ENCODE results near the gene FEM1C. TPM values are rescaled to one million over a fixed set of nuclear protein-coding genes. Genes with fewer than 3 reads are reported as not detected.

The FEM1C gene
- total RNA-seq, 1 experiment from 2014 or later: 16.8 TPM

- H3K79me2 ChIP-seq (ENCODE audit: low read length): no peaks in the 10 kb centered on the region
- H3K4me1 ChIP-seq (ENCODE audit: low read length): peaks cover 23% of the 10 kb centered on the region
- no peaks in the 10 kb centered on the region for H3K9me2 ChIP-seq (replicated peaks; ENCODE audit: insufficient read depth, low read length)
- H3K9me3 ChIP-seq (ENCODE audit: low read length): no peaks in the 10 kb centered on the region
- H3K36me3 ChIP-seq (ENCODE audit: insufficient read depth, low read length): no peaks in the 10 kb centered on the region; the same call in 1 of the 2 replicates
- no peaks in the 10 kb centered on the region; the same call in 1 of the 2 replicates for H4K20me1 ChIP-seq (ENCODE audit: insufficient read depth, low read depth, low read length)
- DNase-seq: no peak
- no peak overlapping the region for H3K27ac ChIP-seq (ENCODE audit: low read length)
- H3K27me3 ChIP-seq (ENCODE audit: low read length): no peaks in the 10 kb centered on the region
- H3K4me2 ChIP-seq (ENCODE audit: low read depth, low read length, poor library complexity, severe bottlenecking): no peak overlapping the region
- no peak overlapping the region for H2AFZ ChIP-seq (ENCODE audit: low read length)
- H3K4me3 ChIP-seq (ENCODE audit: low read length): no peak overlapping the region
- no peak overlapping the region for H3K9ac ChIP-seq (ENCODE audit: low read length)
Observed at GRCh38 chr5:115580941-115581340, 36.4 kb upstream of the FEM1C start.

DNA sequence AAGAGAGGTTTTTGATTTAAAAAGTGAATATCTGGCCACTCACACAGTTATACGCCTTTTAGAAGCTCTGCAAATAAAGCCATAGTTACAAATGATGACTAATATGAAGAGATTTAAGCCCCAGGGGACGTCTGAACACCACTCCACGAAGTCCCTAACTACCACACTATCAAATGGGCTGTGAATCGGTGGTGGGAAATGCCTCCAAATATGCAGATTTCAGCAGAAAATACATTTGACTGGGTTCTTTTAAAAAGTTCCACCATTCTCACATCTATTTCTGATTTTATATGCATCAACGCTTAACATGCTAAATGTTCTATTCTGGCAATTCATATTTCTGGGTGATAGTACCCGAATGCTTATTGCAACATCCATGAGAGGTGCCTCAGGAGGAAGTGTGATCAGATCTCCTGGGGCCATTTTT lies 35.2 kb upstream of the FEM1C start:
- Histone ChIP-seq H3K9ac (ENCODE audit: low read length) (no peak overlapping the region), H3K4me2 (ENCODE audit: low read depth, low read length, poor library complexity, severe bottlenecking) (peak overlapping the region; percentile 14), H3K9me2 (replicated peaks; ENCODE audit: insufficient read depth, low read length) (no peaks in the 10 kb centered on the region), H2AFZ (ENCODE audit: low read length) (no peak overlapping the region), H3K4me3 (ENCODE audit: low read length) (no peak overlapping the region), H3K79me2 (ENCODE audit: low read length) (no peaks in the 10 kb centered on the region), H4K20me1 (ENCODE audit: insufficient read depth, low read depth, low read length) (no peaks in the 10 kb centered on the region), H3K9me3 (ENCODE audit: low read length) (no peaks in the 10 kb centered on the region), H3K27me3 (ENCODE audit: low read length) (no peaks in the 10 kb centered on the region), H3K4me1 (ENCODE audit: low read length) (peaks cover 23% of the 10 kb centered on the region), H3K36me3 (ENCODE audit: insufficient read depth, low read length) (no peaks in the 10 kb centered on the region; the same call in 1 of the 2 replicates), H3K27ac (ENCODE audit: low read length) (no peak overlapping the region)
- peak; percentile 79 for DNase-seq

DNA sequence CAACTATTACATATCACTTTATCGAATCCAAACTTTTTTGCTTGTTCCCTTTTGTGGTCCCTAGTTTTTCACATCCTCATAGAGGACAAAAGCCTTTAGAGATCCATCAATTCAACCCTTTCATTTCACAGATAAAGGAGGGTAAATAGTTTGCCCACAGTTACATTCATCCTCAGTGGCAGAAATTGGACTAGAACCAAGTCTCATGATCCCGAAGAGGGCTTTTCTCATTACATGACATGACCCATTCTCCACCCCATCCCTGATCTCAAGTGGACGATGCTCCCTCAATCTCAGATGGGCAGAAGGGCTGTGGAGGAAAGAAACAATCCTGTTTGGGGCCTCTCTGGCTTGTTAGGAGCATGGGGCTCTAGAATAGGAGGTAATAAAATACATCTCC lies 34.6 kb upstream of the FEM1C start:
- no peaks in the 10 kb centered on the region for H3K27me3 ChIP-seq (ENCODE audit: low read length)
- no peaks in the 10 kb centered on the region for H4K20me1 ChIP-seq (ENCODE audit: insufficient read depth, low read depth, low read length)
- DNase-seq: no peak
- H3K9me3 ChIP-seq (ENCODE audit: low read length): no peaks in the 10 kb centered on the region
- H3K4me3 ChIP-seq (ENCODE audit: low read length): no peak overlapping the region
- no peaks in the 10 kb centered on the region for H3K9me2 ChIP-seq (replicated peaks; ENCODE audit: insufficient read depth, low read length)
- H3K9ac ChIP-seq (ENCODE audit: low read length): no peak overlapping the region
- no peaks in the 10 kb centered on the region; the same call in 1 of the 2 replicates for H3K36me3 ChIP-seq (ENCODE audit: insufficient read depth, low read length)
- no peaks in the 10 kb centered on the region for H3K79me2 ChIP-seq (ENCODE audit: low read length)
- no peak overlapping the region for H2AFZ ChIP-seq (ENCODE audit: low read length)
- H3K4me1 ChIP-seq (ENCODE audit: low read length): peaks cover 26% of the 10 kb centered on the region
- H3K4me2 ChIP-seq (ENCODE audit: low read depth, low read length, poor library complexity, severe bottlenecking): peak overlapping the region; percentile 14
- no peak overlapping the region for H3K27ac ChIP-seq (ENCODE audit: low read length)

GRCh38 chr5:115578657-115579056 lies 34.1 kb upstream of the FEM1C start:
- H3K27ac ChIP-seq (ENCODE audit: low read length): no peak overlapping the region
- H2AFZ ChIP-seq (ENCODE audit: low read length): no peak overlapping the region
- H3K27me3 ChIP-seq (ENCODE audit: low read length): no peaks in the 10 kb centered on the region
- no peaks in the 10 kb centered on the region for H4K20me1 ChIP-seq (ENCODE audit: insufficient read depth, low read depth, low read length)
- no peak overlapping the region for H3K4me3 ChIP-seq (ENCODE audit: low read length)
- peaks cover 28% of the 10 kb centered on the region for H3K4me1 ChIP-seq (ENCODE audit: low read length)
- H3K9me3 ChIP-seq (ENCODE audit: low read length): no peaks in the 10 kb centered on the region
- DNase-seq: peak; percentile 59
- H3K4me2 ChIP-seq (ENCODE audit: low read depth, low read length, poor library complexity, severe bottlenecking): no peak overlapping the region
- H3K9ac ChIP-seq (ENCODE audit: low read length): no peak overlapping the region
- no peaks in the 10 kb centered on the region; the same call in 1 of the 2 replicates for H3K36me3 ChIP-seq (ENCODE audit: insufficient read depth, low read length)
- H3K9me2 ChIP-seq (replicated peaks; ENCODE audit: insufficient read depth, low read length): no peaks in the 10 kb centered on the region
- no peaks in the 10 kb centered on the region for H3K79me2 ChIP-seq (ENCODE audit: low read length)

GRCh38 chr5:115577741-115578140 lies 33.2 kb upstream of the FEM1C start:
- Histone ChIP-seq H3K9me2 (replicated peaks; ENCODE audit: insufficient read depth, low read length) (no peaks in the 10 kb centered on the region), H3K36me3 (ENCODE audit: insufficient read depth, low read length) (no peaks in the 10 kb centered on the region; the same call in 1 of the 2 replicates), H3K9me3 (ENCODE audit: low read length) (no peaks in the 10 kb centered on the region), H4K20me1 (ENCODE audit: insufficient read depth, low read depth, low read length) (no peaks in the 10 kb centered on the region), H3K4me1 (ENCODE audit: low read length) (peaks cover 28% of the 10 kb centered on the region), H3K4me2 (ENCODE audit: low read depth, low read length, poor library complexity, severe bottlenecking) (no peak overlapping the region), H3K4me3 (ENCODE audit: low read length) (no peak overlapping the region), H3K79me2 (ENCODE audit: low read length) (no peaks in the 10 kb centered on the region), H3K9ac (ENCODE audit: low read length) (no peak overlapping the region), H3K27ac (ENCODE audit: low read length) (no peak overlapping the region), H2AFZ (ENCODE audit: low read length) (no peak overlapping the region), H3K27me3 (ENCODE audit: low read length) (no peaks in the 10 kb centered on the region)
- no peak for DNase-seq

DNA sequence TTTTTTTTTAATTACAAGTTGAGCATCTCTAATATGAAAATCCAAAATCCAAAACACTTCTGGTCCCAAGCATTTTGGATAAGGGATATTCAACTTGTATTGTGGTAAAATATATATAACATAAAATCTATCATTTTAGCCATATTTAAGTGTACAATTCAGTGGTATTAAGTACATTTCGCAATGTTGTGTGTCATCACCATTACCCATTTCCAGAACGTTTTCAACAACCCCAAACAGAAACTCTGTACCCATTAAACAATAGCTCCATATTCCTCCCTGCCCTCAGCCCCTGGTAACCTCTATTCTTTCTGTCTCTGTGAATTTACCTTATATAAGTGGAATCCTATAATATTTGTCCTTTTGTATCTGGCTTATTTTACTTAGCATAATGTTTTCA lies 32.8 kb upstream of the FEM1C start:
- Histone ChIP-seq H3K9me2 (replicated peaks; ENCODE audit: insufficient read depth, low read length) (no peaks in the 10 kb centered on the region), H3K4me1 (ENCODE audit: low read length) (peaks cover 28% of the 10 kb centered on the region), H3K36me3 (ENCODE audit: insufficient read depth, low read length) (no peaks in the 10 kb centered on the region; the same call in 1 of the 2 replicates), H3K4me3 (ENCODE audit: low read length) (no peak overlapping the region), H3K79me2 (ENCODE audit: low read length) (no peaks in the 10 kb centered on the region), H4K20me1 (ENCODE audit: insufficient read depth, low read depth, low read length) (no peaks in the 10 kb centered on the region), H3K27me3 (ENCODE audit: low read length) (no peaks in the 10 kb centered on the region), H3K9me3 (ENCODE audit: low read length) (no peaks in the 10 kb centered on the region), H2AFZ (ENCODE audit: low read length) (no peak overlapping the region), H3K9ac (ENCODE audit: low read length) (no peak overlapping the region), H3K4me2 (ENCODE audit: low read depth, low read length, poor library complexity, severe bottlenecking) (no peak overlapping the region), H3K27ac (ENCODE audit: low read length) (no peak overlapping the region)
- no peak for DNase-seq

- H3K4me1 ChIP-seq (ENCODE audit: low read length): peaks cover 25% of the 10 kb centered on the region
- no peak overlapping the region for H3K27ac ChIP-seq (ENCODE audit: low read length)
- no peaks in the 10 kb centered on the region for H3K27me3 ChIP-seq (ENCODE audit: low read length)
- H3K79me2 ChIP-seq (ENCODE audit: low read length): no peaks in the 10 kb centered on the region
- no peaks in the 10 kb centered on the region for H3K9me3 ChIP-seq (ENCODE audit: low read length)
- no peaks in the 10 kb centered on the region for H3K36me3 ChIP-seq (ENCODE audit: insufficient read depth, low read length)
- H3K9me2 ChIP-seq (replicated peaks; ENCODE audit: insufficient read depth, low read length): no peaks in the 10 kb centered on the region
- H2AFZ ChIP-seq (ENCODE audit: low read length): no peak overlapping the region
- H4K20me1 ChIP-seq (ENCODE audit: insufficient read depth, low read depth, low read length): no peaks in the 10 kb centered on the region
- no peak for DNase-seq
- H3K4me3 ChIP-seq (ENCODE audit: low read length): no peak overlapping the region
- no peak overlapping the region for H3K9ac ChIP-seq (ENCODE audit: low read length)
- H3K4me2 ChIP-seq (ENCODE audit: low read depth, low read length, poor library complexity, severe bottlenecking): no peak overlapping the region
Observed at GRCh38 chr5:115575167-115576070, 30.8 kb upstream of the FEM1C start.

- no peak overlapping the region for H3K4me3 ChIP-seq (ENCODE audit: low read length)
- no peaks in the 10 kb centered on the region for H3K36me3 ChIP-seq (ENCODE audit: insufficient read depth, low read length)
- no peaks in the 10 kb centered on the region for H3K9me2 ChIP-seq (replicated peaks; ENCODE audit: insufficient read depth, low read length)
- no peak overlapping the region for H3K4me2 ChIP-seq (ENCODE audit: low read depth, low read length, poor library complexity, severe bottlenecking)
- no peaks in the 10 kb centered on the region for H3K9me3 ChIP-seq (ENCODE audit: low read length)
- H3K9ac ChIP-seq (ENCODE audit: low read length): no peak overlapping the region
- peaks cover 4% of the 10 kb centered on the region; the same call in 1 of the 2 replicates for H3K4me1 ChIP-seq (ENCODE audit: low read length)
- DNase-seq: no peak
- no peak overlapping the region for H2AFZ ChIP-seq (ENCODE audit: low read length)
- H3K79me2 ChIP-seq (ENCODE audit: low read length): no peaks in the 10 kb centered on the region
- H4K20me1 ChIP-seq (ENCODE audit: insufficient read depth, low read depth, low read length): no peaks in the 10 kb centered on the region
- no peak overlapping the region for H3K27ac ChIP-seq (ENCODE audit: low read length)
- H3K27me3 ChIP-seq (ENCODE audit: low read length): no peaks in the 10 kb centered on the region
Observed at GRCh38 chr5:115573133-115573532, 28.6 kb upstream of the FEM1C start.
